GM23248 (cell line): ENCODE results near the gene TPRG1L.

Experiments
- EZH2 ChIP-seq: fragments of 200-600 bp; sonication (generic); IDR thresholded peaks from 2 replicates; pipeline ENCODE4 v1.6.1; 2018; ENCODE audit warnings: antibody characterized with exemption, mild to moderate bottlenecking; ENCODE audit not compliant: insufficient read depth, poor library complexity, severe bottlenecking
- EZH2phosphoT487 ChIP-seq: fragments of 200-600 bp; sonication (generic); IDR thresholded peaks from 2 replicates; pipeline ENCODE4 v1.6.1; 2018; ENCODE audit warnings: antibody characterized with exemption, moderate library complexity, mild to moderate bottlenecking, low read depth; ENCODE audit not compliant: insufficient read depth

DNA sequence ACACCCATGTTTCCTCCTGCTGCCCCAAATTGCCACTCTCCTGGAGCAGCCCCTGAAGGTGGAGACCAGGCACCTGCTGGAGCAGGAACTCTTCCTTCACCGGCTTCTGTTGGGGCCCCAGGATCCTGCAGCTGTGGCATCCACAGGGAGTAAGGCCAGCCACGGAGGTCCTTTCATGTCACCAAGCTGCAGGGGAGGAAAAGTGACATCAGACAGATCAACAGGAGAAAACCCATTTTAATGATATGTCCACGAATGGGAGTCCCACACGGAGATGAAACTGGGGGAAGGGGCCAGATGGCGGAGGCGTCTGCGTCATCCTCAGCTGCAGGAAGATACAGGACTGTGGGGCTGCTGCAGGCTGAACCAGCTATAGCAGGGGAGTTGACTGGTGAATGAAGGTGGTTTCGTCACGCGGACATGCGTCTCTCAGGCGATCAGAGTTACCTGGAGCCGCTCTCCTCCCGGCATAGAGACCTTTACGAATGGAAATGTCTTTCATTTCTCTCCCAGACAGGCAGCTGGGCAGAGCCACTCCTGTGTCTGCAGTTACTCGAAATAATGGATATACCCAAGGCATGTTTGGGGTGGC lies 37.4 kb downstream of the TPRG1L start:
- no peak for TF ChIP-seq EZH2
- TF ChIP-seq EZH2phosphoT487 = no peak
